ENCODE data around the gene SYNPO. TPM values are rescaled to one million over a fixed set of nuclear protein-coding genes. Genes with fewer than 3 reads are reported as not detected.

SYNPO gene
- total and polyA plus RNA-seq, 7 donors, result 136 to 855 (median 628) TPM

- H3K4me3 ChIP-seq, result no peak overlapping the region
- H3K27me3 ChIP-seq (ENCODE audit: insufficient read depth in 3 of 3, low read length in 2 of 3), result no peaks in the 10 kb centered on the region
- no peaks in the 10 kb centered on the region for H3K9me3 ChIP-seq
- ATAC-seq (no peak), DNase-seq (no peak)
- peak overlapping the region; percentile 95 for H3K27ac ChIP-seq
- TF ChIP-seq, protein P1, sequence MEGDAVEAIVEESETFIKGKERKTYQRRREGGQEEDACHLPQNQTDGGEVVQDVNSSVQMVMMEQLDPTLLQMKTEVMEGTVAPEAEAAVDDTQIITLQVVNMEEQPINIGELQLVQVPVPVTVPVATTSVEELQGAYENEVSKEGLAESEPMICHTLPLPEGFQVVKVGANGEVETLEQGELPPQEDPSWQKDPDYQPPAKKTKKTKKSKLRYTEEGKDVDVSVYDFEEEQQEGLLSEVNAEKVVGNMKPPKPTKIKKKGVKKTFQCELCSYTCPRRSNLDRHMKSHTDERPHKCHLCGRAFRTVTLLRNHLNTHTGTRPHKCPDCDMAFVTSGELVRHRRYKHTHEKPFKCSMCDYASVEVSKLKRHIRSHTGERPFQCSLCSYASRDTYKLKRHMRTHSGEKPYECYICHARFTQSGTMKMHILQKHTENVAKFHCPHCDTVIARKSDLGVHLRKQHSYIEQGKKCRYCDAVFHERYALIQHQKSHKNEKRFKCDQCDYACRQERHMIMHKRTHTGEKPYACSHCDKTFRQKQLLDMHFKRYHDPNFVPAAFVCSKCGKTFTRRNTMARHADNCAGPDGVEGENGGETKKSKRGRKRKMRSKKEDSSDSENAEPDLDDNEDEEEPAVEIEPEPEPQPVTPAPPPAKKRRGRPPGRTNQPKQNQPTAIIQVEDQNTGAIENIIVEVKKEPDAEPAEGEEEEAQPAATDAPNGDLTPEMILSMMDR (IDR thresholded peaks at IDR 0.05), result no peak
- 67 to 78% (median 69%) methylated on average over 4 of the region's 4 CpGs for WGBS, 3 donors
- intact Hi-C loops (cut with DNase I), result loop anchor here (5.0 to 10.0 kb wide), 2 partner anchors 96 to 203 kb away; no protein-coding TSS in a partner anchor
- peaks cover 63% of the 10 kb centered on the region for H3K4me1 ChIP-seq
- H3K36me3 ChIP-seq (ENCODE audit: insufficient read depth in 1 of 2, low read depth in 1 of 2), result no peaks in the 10 kb centered on the region
These were observed 17.7 kb downstream of the SYNPO start for GRCh38 chr5:150658121-150658520.

DNA sequence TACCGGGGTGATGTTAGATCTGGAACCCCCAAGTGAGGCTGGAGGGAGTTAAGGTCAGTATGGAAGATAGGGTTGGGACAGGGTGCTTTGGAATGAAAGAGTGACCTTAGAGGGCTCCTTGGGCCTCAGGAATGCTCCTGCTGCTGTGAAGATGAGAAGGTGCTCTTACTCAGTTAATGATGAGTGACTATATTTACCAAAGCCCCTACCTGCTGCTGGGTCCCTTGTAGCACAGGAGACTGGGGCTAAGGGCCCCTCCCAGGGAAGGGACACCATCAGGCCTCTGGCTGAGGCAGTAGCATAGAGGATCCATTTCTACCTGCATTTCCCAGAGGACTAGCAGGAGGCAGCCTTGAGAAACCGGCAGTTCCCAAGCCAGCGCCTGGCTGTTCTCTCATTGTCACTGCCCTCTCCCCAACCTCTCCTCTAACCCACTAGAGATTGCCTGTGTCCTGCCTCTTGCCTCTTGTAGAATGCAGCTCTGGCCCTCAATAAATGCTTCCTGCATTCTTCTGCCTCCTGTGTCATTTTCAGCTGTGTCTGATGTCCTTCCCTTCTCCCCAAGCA is 18.3 kb downstream of the SYNPO start:
- Histone ChIP-seq H3K4me3 (no peak overlapping the region), H3K27ac (peak overlapping the region; percentile 95), H3K36me3 (ENCODE audit: insufficient read depth in 1 of 2, low read depth in 1 of 2) (no peaks in the 10 kb centered on the region), H3K27me3 (ENCODE audit: insufficient read depth in 3 of 3, low read length in 2 of 3) (no peaks in the 10 kb centered on the region), H3K4me1 (peaks cover 63% of the 10 kb centered on the region), H3K9me3 (no peaks in the 10 kb centered on the region)
- intact Hi-C loops (cut with DNase I), result loop anchor here (5.0 to 10.0 kb wide), 2 partner anchors 96 to 204 kb away; no protein-coding TSS in a partner anchor
- DNase-seq (no peak), ATAC-seq (no peak)
- TF ChIP-seq, protein P1 (IDR thresholded peaks at IDR 0.05), result no peak
- 25 to 55% (median 29%) methylated on average over 3 of the region's 3 CpGs for WGBS, 3 donors

GRCh38 chr5:150659360-150660107 is 19.1 kb downstream of the SYNPO start:
- 54 to 69% (median 65%) methylated on average over 11 of the region's 11 CpGs for WGBS, 3 donors
- Histone ChIP-seq H3K27ac (peak overlapping the region; percentile 95), H3K36me3 (ENCODE audit: insufficient read depth in 1 of 2, low read depth in 1 of 2) (no peaks in the 10 kb centered on the region), H3K9me3 (no peaks in the 10 kb centered on the region), H3K4me1 (peaks cover 66% of the 10 kb centered on the region), H3K4me3 (peak overlapping the region; percentile 59), H3K27me3 (ENCODE audit: insufficient read depth in 3 of 3, low read length in 2 of 3) (no peaks in the 10 kb centered on the region)
- TF ChIP-seq, protein P1 (IDR thresholded peaks at IDR 0.05), result no peak
- intact Hi-C loops (cut with DNase I), result loop anchor here (5.0 to 10.0 kb wide), 2 partner anchors 97 to 205 kb away; no protein-coding TSS in a partner anchor
- DNase-seq (peak in 1 of 2 donors; percentile 65), ATAC-seq (no peak)

DNA sequence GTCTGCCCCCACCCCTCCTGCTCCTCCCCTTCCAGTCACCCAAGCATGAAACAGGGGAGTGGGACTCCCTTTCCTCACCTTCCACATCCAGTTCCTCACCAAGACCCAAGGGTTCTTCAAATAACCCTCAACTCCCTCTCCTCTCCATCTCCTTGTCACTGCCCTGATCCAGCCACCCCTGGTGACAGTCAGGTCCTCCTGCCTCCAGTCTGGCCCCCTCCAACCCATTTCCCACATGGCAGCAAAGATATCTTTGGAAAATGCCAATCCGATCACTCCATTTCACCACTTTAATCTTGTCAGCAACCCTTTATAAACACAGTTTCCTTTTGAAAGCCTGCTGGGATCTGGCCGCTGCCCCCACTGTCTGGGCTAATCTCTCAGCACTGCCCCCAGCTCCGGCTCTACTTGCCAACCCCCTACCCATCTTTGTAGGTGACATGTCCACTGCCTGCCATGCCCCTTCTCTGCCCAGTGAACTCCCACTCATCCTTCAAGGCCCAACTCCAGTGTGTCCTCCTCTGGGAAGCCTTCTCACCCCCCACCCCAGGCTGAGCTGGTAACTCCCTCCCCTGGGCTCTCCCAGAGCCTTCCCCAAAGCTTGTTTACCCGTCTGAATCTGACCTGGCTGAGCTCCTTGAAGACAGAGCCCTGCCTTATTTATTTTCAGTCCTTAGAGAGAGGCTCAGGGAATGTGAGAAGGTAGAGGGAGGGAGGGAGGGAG is 19.8 kb downstream of the SYNPO start:
- H3K36me3 ChIP-seq (ENCODE audit: insufficient read depth in 1 of 2, low read depth in 1 of 2), result no peaks in the 10 kb centered on the region
- peak overlapping the region; percentile 59 for H3K4me3 ChIP-seq
- no peaks in the 10 kb centered on the region for H3K9me3 ChIP-seq
- WGBS, 3 donors, result 26 to 45% (median 33%) methylated on average over 4 of the region's 4 CpGs
- no peaks in the 10 kb centered on the region for H3K27me3 ChIP-seq (ENCODE audit: insufficient read depth in 3 of 3, low read length in 2 of 3)
- DNase-seq (peak in 1 of 2 donors; percentile 62), ATAC-seq (peak in 3 of 4 donors; percentile 19 to 45 (median 42))
- H3K27ac ChIP-seq, result peak overlapping the region; percentile 95
- intact Hi-C loops (cut with DNase I), result no loop called here
- H3K4me1 ChIP-seq, result peaks cover 69% of the 10 kb centered on the region
- TF ChIP-seq, protein P1 (IDR thresholded peaks at IDR 0.05), result no peak
